Fibroblast of skin of abdomen (primary cell): ENCODE data around the gene DES. TPM values are rescaled to one million over a fixed set of nuclear protein-coding genes. Genes with fewer than 3 reads are reported as not detected.
"Not testable (repeated sequence)": the region's sequence is repeated elsewhere in the genome, so short reads cannot be mapped to it uniquely, and the experiment has no call there.

ENCODE experiments used
- DNase-seq: peaks from one replicate; pipeline ENCODE4 v3.0.0-alpha.2; 2013
- polyA plus RNA-seq, 2 experiments: library from polyadenylated mRNA; unstranded; fragments of 120-200 nt; gene quantifications; one replicate each; pipeline ENCODE4 v1.2.1, GENCODE V29; 2013; ENCODE audit not compliant: insufficient read length in 2 of 2

Gene DES
- polyA plus RNA-seq (2013, experiment 1 of 2; ENCODE audit: insufficient read length): 55.4 TPM
- 54.1 TPM for polyA plus RNA-seq (2013, experiment 2 of 2; ENCODE audit: insufficient read length)

DNA sequence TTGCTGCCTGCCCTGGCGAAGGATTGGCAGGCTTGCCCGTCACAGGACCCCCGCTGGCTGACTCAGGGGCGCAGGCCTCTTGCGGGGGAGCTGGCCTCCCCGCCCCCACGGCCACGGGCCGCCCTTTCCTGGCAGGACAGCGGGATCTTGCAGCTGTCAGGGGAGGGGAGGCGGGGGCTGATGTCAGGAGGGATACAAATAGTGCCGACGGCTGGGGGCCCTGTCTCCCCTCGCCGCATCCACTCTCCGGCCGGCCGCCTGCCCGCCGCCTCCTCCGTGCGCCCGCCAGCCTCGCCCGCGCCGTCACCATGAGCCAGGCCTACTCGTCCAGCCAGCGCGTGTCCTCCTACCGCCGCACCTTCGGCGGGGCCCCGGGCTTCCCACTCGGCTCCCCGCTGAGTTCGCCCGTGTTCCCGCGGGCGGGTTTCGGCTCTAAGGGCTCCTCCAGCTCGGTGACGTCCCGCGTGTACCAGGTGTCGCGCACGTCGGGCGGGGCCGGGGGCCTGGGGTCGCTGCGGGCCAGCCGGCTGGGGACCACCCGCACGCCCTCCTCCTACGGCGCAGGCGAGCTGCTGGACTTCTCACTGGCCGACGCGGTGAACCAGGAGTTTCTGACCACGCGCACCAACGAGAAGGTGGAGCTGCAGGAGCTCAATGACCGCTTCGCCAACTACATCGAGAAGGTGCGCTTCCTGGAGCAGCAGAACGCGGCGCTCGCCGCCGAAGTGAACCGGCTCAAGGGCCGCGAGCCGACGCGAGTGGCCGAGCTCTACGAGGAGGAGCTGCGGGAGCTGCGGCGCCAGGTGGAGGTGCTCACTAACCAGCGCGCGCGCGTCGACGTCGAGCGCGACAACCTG is at the start of gene DES:
DES (plus strand) TSS at position 223 of the 857 bp plus-strand sequence; CDS start at position 309, 86 bp downstream.
- no peak for DNase-seq

- DNase-seq: peak; percentile 69
These were observed 49.4 kb upstream of the DES start for GRCh38 chr2:219368690-219369191.

- DNase-seq: peak; percentile 37
These were observed 48.7 kb upstream of the DES start for GRCh38 chr2:219369447-219369861.

GRCh38 chr2:219378163-219378851 is 39.9 kb upstream of the DES start:
- DNase-seq: no peak

- no peak for DNase-seq
These were observed 37.3 kb upstream of the DES start for GRCh38 chr2:219380926-219381325.

DNA sequence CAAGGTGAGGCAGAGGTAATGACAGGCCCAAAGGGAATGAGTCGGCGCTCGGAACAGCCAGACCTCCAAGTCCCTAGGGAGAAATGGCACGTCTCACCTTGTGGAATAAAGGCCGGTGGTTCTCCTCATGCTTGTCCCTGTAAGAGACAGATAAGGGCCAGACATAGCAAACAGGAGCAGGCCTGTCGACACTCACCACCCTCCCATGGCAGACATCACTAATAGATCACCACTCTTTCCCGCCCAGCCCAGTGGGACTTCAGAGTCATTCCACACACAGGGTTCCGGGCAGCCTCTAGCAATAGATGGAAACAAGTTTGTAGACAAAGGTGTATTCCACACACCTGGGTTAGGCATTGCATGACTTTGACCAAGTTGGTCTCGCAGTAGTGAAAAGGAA is 36.7 kb upstream of the DES start:
- no peak for DNase-seq

- no peak for DNase-seq
These were observed 34.0 kb upstream of the DES start for GRCh38 chr2:219384083-219384713.

- DNase-seq: no peak
These were observed 33.3 kb upstream of the DES start for GRCh38 chr2:219384859-219385258.

GRCh38 chr2:219385958-219386520 is 32.1 kb upstream of the DES start:
- DNase-seq: no peak

GRCh38 chr2:219386532-219387280 is 31.5 kb upstream of the DES start:
- no peak for DNase-seq

DNA sequence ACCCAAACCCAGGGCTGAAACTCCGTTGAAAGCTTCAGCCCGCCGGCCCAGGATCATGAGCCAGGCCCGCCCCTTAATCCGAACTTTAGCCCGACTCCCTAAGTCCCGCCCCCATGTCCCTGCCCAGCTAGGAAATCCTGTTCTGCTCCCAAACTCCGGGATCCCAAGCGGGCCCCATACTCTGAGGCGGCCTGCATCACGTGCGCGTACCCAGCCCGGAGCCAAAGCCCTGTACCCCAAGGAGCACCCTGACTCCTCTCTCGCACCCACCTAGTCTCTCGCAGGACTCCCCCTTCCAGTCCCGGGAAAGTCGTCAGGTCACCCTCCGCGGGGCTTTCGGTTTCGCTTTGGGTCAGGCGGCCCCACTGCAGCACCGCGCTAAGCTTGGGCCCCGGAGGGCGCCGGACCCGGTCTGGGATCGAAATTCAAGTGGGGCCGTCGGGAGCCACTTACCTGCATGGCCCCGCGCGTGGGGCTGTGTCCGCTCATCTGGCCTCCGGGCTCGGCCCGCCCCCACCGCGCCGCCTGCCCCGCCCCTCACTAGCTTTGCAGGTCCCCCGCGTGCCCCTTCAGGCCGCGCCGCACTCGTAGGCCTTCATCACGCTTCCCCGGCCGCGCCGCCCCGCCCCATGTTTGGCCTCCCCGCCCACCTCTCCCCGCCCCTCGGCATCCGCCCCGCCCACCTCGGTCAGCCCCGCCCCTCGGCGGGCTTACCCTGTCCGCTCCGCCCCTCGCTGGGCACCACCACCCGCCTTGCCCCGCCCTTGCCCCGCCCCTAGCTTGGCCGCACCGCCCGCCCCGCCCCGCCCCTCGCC is 30.7 kb upstream of the DES start, which contains the start of gene DNPEP:
DNPEP (minus strand) TSS at position 607 of the 815 bp plus-strand sequence; CDS start at position 489, 118 bp downstream.
- peak; percentile 92 for DNase-seq

DNA sequence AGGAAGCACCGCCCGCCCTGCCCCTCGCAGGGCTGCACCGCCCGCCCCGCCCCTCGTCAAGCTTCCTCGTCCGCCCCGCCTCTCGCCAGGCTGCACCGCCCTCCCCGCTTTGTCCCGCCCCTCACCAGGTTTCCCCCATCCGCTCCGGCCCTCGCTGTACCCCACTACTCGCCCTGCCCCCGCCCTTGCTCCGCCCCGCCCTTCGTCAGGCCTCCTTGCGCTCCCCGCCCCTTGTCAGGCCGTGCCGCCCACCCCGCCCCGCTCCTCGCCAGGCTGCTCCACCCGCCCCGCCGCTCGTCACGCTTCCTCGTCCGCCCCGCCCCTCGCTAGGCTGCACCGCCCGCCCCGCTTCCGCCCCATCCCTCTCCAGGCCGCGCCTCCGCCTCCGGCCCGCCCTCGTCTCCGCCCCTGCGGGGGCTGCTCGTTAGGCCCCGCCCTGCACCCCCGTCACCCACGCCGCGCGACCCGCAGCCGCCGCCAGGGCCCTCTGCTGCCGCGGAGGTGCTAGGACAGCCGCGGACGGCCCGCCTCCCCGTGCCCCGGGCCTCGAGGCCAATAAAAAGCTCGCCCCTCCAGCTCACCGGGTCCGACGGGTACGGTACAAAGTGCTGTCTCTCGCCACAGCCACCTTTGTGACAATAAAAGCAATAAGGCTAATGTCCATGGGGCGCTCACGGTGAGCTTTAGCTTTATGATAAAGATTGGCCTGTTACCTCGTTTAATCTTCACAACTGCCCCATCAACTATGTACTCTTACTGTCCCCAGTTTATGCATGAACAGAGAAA is 29.9 kb upstream of the DES start:
- DNase-seq: peak; percentile 97

DNA sequence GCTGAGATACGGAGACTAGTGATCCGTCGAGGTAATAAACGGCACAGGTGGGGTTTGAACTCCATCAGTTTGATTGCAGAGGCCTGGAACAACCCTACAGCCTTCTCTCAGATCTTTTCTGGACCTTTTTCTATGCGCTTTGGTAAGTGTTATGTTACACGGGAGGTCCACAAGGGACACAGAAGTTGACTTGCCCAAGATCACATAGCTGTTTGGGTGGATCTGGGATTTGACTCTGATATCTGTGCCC is 29.3 kb upstream of the DES start:
- no peak for DNase-seq

DNA sequence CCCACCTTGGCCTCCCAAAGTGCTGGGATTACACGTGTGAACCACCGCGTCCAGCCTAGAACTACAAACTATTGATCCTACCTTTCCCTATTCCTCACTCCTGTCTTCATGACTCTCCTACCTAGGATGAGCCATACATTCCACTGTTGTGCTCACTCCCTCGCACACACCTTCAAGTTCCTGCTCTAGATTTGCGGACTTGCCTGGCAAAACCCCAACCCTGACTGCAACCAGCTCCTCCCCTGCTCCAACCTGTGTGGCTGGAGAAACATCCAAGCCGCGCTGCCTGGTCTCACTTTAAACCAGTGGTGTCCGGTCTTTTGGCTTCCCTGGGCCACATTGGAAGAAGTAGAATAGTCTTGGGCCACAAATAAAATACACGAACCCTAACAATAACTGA is 25.4 kb upstream of the DES start:
- no peak for DNase-seq

- DNase-seq: not testable (repeated sequence)
These were observed 23.1 kb upstream of the DES start for GRCh38 chr2:219395056-219395455.

DNA sequence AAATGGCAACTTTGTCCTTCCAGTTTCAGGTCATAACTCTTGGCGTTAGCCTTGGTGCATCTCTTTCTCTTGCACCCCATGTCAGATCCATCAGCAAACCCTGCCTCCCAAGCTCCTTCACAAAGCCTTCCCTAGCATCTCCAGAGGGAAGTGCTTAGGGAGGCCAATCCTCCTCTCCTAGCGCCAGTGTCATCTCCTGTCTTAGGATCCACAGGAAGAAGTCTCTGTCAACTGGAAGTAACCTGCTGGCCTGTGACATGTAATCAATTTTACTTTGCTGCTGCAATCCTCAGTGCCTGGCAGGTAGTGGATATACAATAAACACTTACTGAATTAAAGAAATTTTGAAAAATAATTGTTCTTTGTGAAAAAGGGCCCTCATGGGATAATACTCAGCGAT is 22.6 kb upstream of the DES start:
- DNase-seq: no peak

DNA sequence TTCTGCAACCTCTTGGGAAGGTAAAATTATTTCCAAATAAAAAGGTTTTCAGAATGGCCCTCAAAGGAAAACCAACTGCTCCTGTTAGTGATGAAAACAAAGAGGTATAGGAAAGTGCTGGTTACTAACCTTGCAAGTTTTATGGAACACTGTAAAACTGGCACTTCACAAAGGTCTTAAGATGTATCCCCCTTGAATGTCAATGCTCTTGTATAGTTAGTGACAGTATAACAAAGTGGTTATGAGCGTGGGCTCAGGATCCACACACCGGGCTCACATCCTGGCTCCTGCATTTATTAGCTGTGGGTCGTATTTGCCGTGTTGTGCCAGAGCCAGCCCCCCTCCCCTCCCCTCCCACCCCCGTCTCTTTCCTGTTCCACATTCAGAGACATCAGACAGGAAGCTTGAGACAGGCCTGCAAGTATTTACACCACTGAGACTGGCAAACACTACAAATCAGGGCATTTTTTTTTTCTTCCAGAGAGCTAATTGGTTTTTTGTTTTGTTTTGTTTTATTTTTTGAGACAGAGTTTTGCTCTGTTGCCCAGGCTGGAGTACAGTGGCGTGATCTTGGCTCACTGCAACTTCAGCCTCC is 21.2 kb upstream of the DES start:
- no peak for DNase-seq

DNA sequence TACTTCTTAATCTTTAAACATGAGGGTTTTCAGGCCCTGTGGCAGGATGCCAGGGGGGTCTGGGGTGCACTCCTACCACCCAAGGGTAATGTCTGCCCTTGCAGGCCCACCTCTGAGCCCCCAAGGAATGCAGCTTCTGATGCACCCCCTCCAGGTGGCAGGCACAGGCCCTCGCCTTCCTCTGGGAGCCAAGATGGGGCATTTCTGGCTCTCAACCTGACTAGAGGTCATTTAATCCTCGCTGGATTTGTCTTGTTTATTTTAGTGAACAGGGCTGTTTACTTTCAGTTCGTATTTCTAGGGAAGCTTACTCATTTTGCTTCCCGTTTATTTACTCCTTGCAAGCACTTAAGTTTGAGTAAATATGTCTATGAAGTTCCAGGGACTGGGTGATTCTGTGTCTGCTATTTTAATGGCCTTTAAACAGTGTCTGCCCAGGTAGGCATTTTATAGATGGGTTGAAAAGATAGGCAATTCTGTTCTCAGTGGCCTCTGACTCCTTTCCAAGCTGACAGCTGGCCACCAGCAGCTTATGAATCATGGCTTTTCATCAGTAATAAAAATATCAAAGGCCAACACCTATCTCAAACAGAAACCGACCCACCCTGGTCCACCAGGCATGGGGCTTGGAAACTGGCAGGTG is 19.3 kb upstream of the DES start:
- no peak for DNase-seq

GRCh38 chr2:219399716-219400478 is 18.3 kb upstream of the DES start:
- DNase-seq: no peak
